B cell (primary cell): Measurements from ENCODE around the gene DDO. TPM values are rescaled to one million over a fixed set of nuclear protein-coding genes. Genes with fewer than 3 reads are reported as not detected.

ENCODE experiments used
- ATAC-seq: fragments of 200-7000 bp; cut with Tn5 transposase; one replicate; pipeline ENCODE4 v1.10.0; 2021; ENCODE audit warnings: low read depth, mild to moderate bottlenecking, moderate number of reproducible peaks, moderate library complexity
- CTCF ChIA-PET: fragments of 350-600 bp; sonication (Branson Sonifier 250); formaldehyde crosslinking; loops from one replicate; lab custom pipeline; 2021; ENCODE audit warnings: antibody characterized with exemption, inconsistent platforms; lab: Charles Lee
- POLR2A ChIA-PET: fragments of 350-600 bp; sonication (Branson Sonifier 250); formaldehyde crosslinking; loops from one replicate; lab custom pipeline; 2021; ENCODE audit warnings: antibody characterized with exemption; lab: Charles Lee
- DNase-seq: peaks from one replicate; pipeline ENCODE4 v3.0.0; 2013
- H2AFZ ChIP-seq: 2 replicates; pipeline ENCODE4 v1.6.1; 2012; ENCODE audit warnings: mild to moderate bottlenecking, low read depth, low read length; ENCODE audit not compliant: insufficient read depth, poor library complexity, severe bottlenecking
- H3K27ac ChIP-seq, 2 donors: 1 replicate in 1 of 2; 2 replicates in 1 of 2; pipeline ENCODE4 v1.5.1; 2012 to 2013; ENCODE audit warnings: low read length in 2 of 2, mild to moderate bottlenecking in 2 of 2, moderate library complexity in 1 of 2
- H3K27me3 ChIP-seq, 4 experiments: fragments of 200-600 bp in 1 of 4; sonication (generic) in 1 of 4; replicated peaks in 1 of 4; 1 replicate in 2 of 4; 2 replicates in 2 of 4; pipeline versions ENCODE4 v1.6.1 to v1.7.0; 2013 to 2016; ENCODE audit warnings: low read length in 3 of 4, mild to moderate bottlenecking in 2 of 4, mixed read lengths in 1 of 4, moderate library complexity in 1 of 4; ENCODE audit not compliant: insufficient read depth in 4 of 4, control insufficient read depth in 3 of 4; ENCODE audit errors: control extremely low read depth in 1 of 4
- H3K36me3 ChIP-seq, 2 experiments: replicated peaks in 1 of 2; 1 replicate in 1 of 2; 2 replicates in 1 of 2; pipeline versions ENCODE4 v1.6.1 to v1.7.1; 2013; ENCODE audit warnings: low read length in 1 of 2; ENCODE audit not compliant: insufficient read depth in 2 of 2, control insufficient read depth in 1 of 2; ENCODE audit errors: control extremely low read depth in 1 of 2, extremely low read depth in 1 of 2
- H3K4me1 ChIP-seq, 2 donors: fragments of 200-600 bp in 1 of 2; sonication (generic) in 1 of 2; 1 replicate in 1 of 2; 2 replicates in 1 of 2; pipeline versions ENCODE4 v1.5.1 to v1.6.1; 2013 to 2017; ENCODE audit warnings: low read length in 2 of 2; ENCODE audit not compliant: control insufficient read depth in 2 of 2, insufficient read depth in 2 of 2
- H3K4me2 ChIP-seq: replicated peaks from 2 replicates; pipeline ENCODE3; 2012; ENCODE audit warnings: mild to moderate bottlenecking, low read depth, low read length; ENCODE audit not compliant: poor library complexity, severe bottlenecking
- H3K4me3 ChIP-seq, 5 experiments: fragments of 200-600 bp in 1 of 5; sonication (generic) in 1 of 5; 1 replicate in 3 of 5; 2 replicates in 2 of 5; pipeline versions ENCODE4 v1.5.1 to v1.7.0; 2011 to 2016; ENCODE audit warnings: low read length in 4 of 5, mild to moderate bottlenecking in 4 of 5, low read depth in 2 of 5, control low read depth in 1 of 5, moderate library complexity in 1 of 5; ENCODE audit not compliant: insufficient read depth in 1 of 5; ENCODE audit errors: control extremely low read depth in 1 of 5, extremely low read depth in 1 of 5
- H3K79me2 ChIP-seq: fragments of 200-600 bp; sonication (generic); one replicate; pipeline ENCODE4 v1.6.0; 2016; ENCODE audit warnings: low read length; ENCODE audit not compliant: control insufficient read depth, insufficient read depth
- H3K9ac ChIP-seq: fragments of 200-600 bp; sonication (generic); 2 replicates; pipeline ENCODE4 v1.6.1; 2017; ENCODE audit warnings: mild to moderate bottlenecking, low read length, moderate library complexity
- H3K9me3 ChIP-seq, 3 donors: one replicate each; pipeline versions ENCODE4 v1.6.1 to v1.7.1; 2013; ENCODE audit warnings: low read length in 2 of 3; ENCODE audit not compliant: control insufficient read depth in 2 of 3, insufficient read depth in 1 of 3; ENCODE audit errors: control extremely low read depth in 1 of 3
- H4K20me1 ChIP-seq: 2 replicates; pipeline ENCODE4 v1.6.0; 2012; ENCODE audit warnings: mild to moderate bottlenecking, low read length; ENCODE audit not compliant: insufficient read depth, control insufficient read depth, poor library complexity, severe bottlenecking
- H3K27ac Mint-ChIP-seq: one replicate; pipeline ENCODE4 v1.8.0; 2021; ENCODE audit warnings: mixed read lengths
- H3K27me3 Mint-ChIP-seq: one replicate; pipeline ENCODE4 v1.8.0; 2021; ENCODE audit warnings: mixed read lengths
- H3K4me1 Mint-ChIP-seq: one replicate; pipeline ENCODE4 v1.8.0; 2021; ENCODE audit warnings: mixed read lengths
- H3K4me3 Mint-ChIP-seq: one replicate; pipeline ENCODE4 v1.8.0; 2021; ENCODE audit warnings: mixed read lengths
- H3K9me3 Mint-ChIP-seq: one replicate; pipeline ENCODE4 v1.8.0; 2022; ENCODE audit warnings: mixed read lengths; ENCODE audit not compliant: insufficient read depth
- EZH2 ChIP-seq: IDR thresholded peaks from 2 replicates; pipeline ENCODE4 v1.6.1; 2012; ENCODE audit warnings: borderline replicate concordance, low read depth, mild to moderate bottlenecking, moderate library complexity, low read length; ENCODE audit not compliant: insufficient read depth, poor library complexity, severe bottlenecking
- WGBS: methylation state at CpG from one replicate; pipeline ENCODE4 v1.1.5; 2013; ENCODE audit warnings: missing lambda C conversion rate; ENCODE audit not compliant: insufficient coverage; 5-methylcytosine and 5-hydroxymethylcytosine counted together
- intact Hi-C: fragments of 100-400 bp; cut with micrococcal nuclease; formaldehyde crosslinking; loops from one replicate; pipeline ENCODE4 v1.10.0; 2022
- polyA plus RNA-seq: library from polyadenylated mRNA; depleted of rRNA; stranded (reverse); fragments of >200 nt; gene quantifications from 2 replicates; pipeline ENCODE4 v1.2.3, GENCODE V29; 2012
- total RNA-seq, 2 donors: library from RNA; stranded (reverse); fragments of 120-200 nt in 1 of 2; gene quantifications; 1 replicate in 1 of 2; 2 replicates in 1 of 2; pipeline versions ENCODE4 v1.2.3 to v1.2.4, GENCODE V29; 2013 to 2022
- TF ChIP-seq, protein P1 (sequence below): fragments of 200-600 bp; IDR thresholded peaks from one replicate; pipeline ENCODE4 v1.8.0; 2022; ENCODE audit warnings: antibody characterized with exemption, mild to moderate bottlenecking

The DDO gene
- total and polyA plus RNA-seq, 2 donors (not counting 1 experiment from before 2014, with no cell fraction given), result not detected

DNA sequence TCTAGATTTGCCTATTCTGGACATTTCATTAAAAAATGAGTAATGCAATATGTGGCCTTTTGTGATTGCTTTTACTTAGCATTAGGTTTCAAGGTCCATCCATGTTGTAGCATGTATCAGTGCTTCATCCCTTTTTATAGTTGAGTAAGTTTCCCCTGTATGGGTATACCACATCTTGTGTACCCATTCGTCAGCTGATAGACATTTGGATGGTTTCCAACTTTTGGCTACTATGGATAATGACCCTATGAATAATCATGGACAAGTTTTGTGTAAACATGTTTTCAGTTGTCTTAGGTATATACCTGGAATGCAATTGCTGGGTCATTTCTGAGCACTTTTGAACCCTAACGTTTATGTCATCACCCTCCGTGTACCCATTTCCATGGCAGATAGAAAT lies 72.6 kb downstream of the DDO start:
- no peak overlapping the region for H3K4me2 ChIP-seq
- H2AFZ ChIP-seq, result no peak overlapping the region
- no peak overlapping the region for H3K27ac ChIP-seq
- ChIA-PET POLR2A (no interaction called here), CTCF (no interaction called here)
- no peaks in the 10 kb centered on the region for H3K36me3 ChIP-seq
- no peak overlapping the region for H3K4me3 ChIP-seq
- peaks cover 12% of the 10 kb centered on the region for H3K4me1 Mint-ChIP-seq
- peaks cover 1% of the 10 kb centered on the region for H3K27me3 Mint-ChIP-seq
- H4K20me1 ChIP-seq, result no peaks in the 10 kb centered on the region
- no peak overlapping the region for H3K4me3 Mint-ChIP-seq
- DNase-seq (no peak), ATAC-seq (no peak)
- TF ChIP-seq, protein P1, sequence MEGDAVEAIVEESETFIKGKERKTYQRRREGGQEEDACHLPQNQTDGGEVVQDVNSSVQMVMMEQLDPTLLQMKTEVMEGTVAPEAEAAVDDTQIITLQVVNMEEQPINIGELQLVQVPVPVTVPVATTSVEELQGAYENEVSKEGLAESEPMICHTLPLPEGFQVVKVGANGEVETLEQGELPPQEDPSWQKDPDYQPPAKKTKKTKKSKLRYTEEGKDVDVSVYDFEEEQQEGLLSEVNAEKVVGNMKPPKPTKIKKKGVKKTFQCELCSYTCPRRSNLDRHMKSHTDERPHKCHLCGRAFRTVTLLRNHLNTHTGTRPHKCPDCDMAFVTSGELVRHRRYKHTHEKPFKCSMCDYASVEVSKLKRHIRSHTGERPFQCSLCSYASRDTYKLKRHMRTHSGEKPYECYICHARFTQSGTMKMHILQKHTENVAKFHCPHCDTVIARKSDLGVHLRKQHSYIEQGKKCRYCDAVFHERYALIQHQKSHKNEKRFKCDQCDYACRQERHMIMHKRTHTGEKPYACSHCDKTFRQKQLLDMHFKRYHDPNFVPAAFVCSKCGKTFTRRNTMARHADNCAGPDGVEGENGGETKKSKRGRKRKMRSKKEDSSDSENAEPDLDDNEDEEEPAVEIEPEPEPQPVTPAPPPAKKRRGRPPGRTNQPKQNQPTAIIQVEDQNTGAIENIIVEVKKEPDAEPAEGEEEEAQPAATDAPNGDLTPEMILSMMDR, result no peak
- TF ChIP-seq EZH2, result no peak
- intact Hi-C loops, result no loop called here
- H3K27ac Mint-ChIP-seq, result no peak overlapping the region
- peaks cover 0 to 6% (median 0%) of the 10 kb centered on the region in 4 experiments for H3K27me3 ChIP-seq
- H3K9me3 ChIP-seq, result peaks cover 0 to 4% (median 0%) of the 10 kb centered on the region in 3 donors
- WGBS, result no CpG with 5 or more reads among the region's 3 CpGs
- H3K4me1 ChIP-seq, result peaks cover 0 to 6% of the 10 kb centered on the region in 2 donors
- H3K79me2 ChIP-seq, result no peaks in the 10 kb centered on the region
- H3K9me3 Mint-ChIP-seq, result peaks cover 4% of the 10 kb centered on the region
- H3K9ac ChIP-seq, result no peak overlapping the region

Other genes starting within 250 kb of the DDO start
- 8.4 and 10.8 TPM in 2 replicates for gene WASF1, start 235.9 kb downstream of the DDO start, total RNA-seq
- 8.6 and 17.9 TPM in 2 replicates for gene WASF1, start 235.9 kb downstream of the DDO start, polyA plus RNA-seq
- gene CDC40, start 235.1 kb downstream of the DDO start, total RNA-seq, result 52.4 and 59.8 TPM in 2 replicates
- gene CDC40, start 235.1 kb downstream of the DDO start, polyA plus RNA-seq, result 12.7 and 19.3 TPM in 2 replicates
- gene METTL24, start 57.2 kb downstream of the DDO start, total RNA-seq, result not detected in 2 replicates
- not detected in 2 replicates for gene METTL24, start 57.2 kb downstream of the DDO start, polyA plus RNA-seq
- gene SLC22A16, start 61.0 kb upstream of the DDO start, total RNA-seq, result not detected in 2 replicates
- gene SLC22A16, start 61.0 kb upstream of the DDO start, polyA plus RNA-seq, result not detected in 2 replicates